DOHH2 (cell line): ENCODE data around the gene PRORP.

Experiments
- H3F3A ChIP-seq: fragments of 200-600 bp; sonication (generic), shearing (Covaris generic); 2 replicates; pipeline ENCODE4 v1.6.0; 2016; ENCODE audit warnings: antibody characterized with exemption, mild to moderate bottlenecking; ENCODE audit not compliant: control insufficient read depth, insufficient read depth
- H3K27ac ChIP-seq: fragments of 200-600 bp; sonication (generic); 2 replicates; pipeline ENCODE4 v1.5.1; 2014; ENCODE audit warnings: low read depth, mild to moderate bottlenecking, low read length, moderate library complexity
- H3K27me3 ChIP-seq: fragments of 200-600 bp; sonication (generic); 2 replicates; pipeline ENCODE4 v1.6.1; 2014; ENCODE audit warnings: mild to moderate bottlenecking, low read length, mixed read lengths; ENCODE audit not compliant: control insufficient read depth
- H3K36me3 ChIP-seq: fragments of 200-600 bp; sonication (generic); 2 replicates; pipeline ENCODE4 v1.6.1; 2014; ENCODE audit warnings: mild to moderate bottlenecking, low read length, moderate library complexity, mixed read lengths; ENCODE audit not compliant: control insufficient read depth
- H3K4me1 ChIP-seq: fragments of 200-600 bp; sonication (generic); 2 replicates; pipeline ENCODE4 v1.6.1; 2014; ENCODE audit warnings: mild to moderate bottlenecking, low read length, mixed read lengths; ENCODE audit not compliant: control insufficient read depth
- H3K4me2 ChIP-seq: fragments of 200-600 bp; sonication (generic); 2 replicates; pipeline ENCODE4 v1.6.0; 2014; ENCODE audit warnings: mild to moderate bottlenecking, low read length, moderate library complexity
- H3K4me3 ChIP-seq: fragments of 200-600 bp; sonication (generic); 2 replicates; pipeline ENCODE4 v1.5.1; 2014; ENCODE audit warnings: mild to moderate bottlenecking, low read length, mixed read lengths
- H3K79me2 ChIP-seq: fragments of 200-600 bp; sonication (generic); 2 replicates; pipeline ENCODE4 v1.6.1; 2014; ENCODE audit warnings: mild to moderate bottlenecking, low read length, mixed read lengths; ENCODE audit not compliant: control insufficient read depth
- H3K9me2 ChIP-seq: fragments of 200-600 bp; sonication (generic); replicated peaks from 2 replicates; pipeline ENCODE4 v1.6.1; 2014; ENCODE audit warnings: mild to moderate bottlenecking, low read length, mixed read lengths; ENCODE audit not compliant: control insufficient read depth
- H3K9me3 ChIP-seq: fragments of 200-600 bp; sonication (generic); 2 replicates; pipeline ENCODE4 v1.6.1; 2014; ENCODE audit warnings: antibody characterized with exemption, low read length, mixed read lengths; ENCODE audit not compliant: control insufficient read depth, insufficient read depth
- H4K20me1 ChIP-seq: fragments of 200-600 bp; sonication (generic); 2 replicates; pipeline ENCODE4 v1.6.0; 2014; ENCODE audit warnings: low read depth, mild to moderate bottlenecking, antibody characterized with exemption, low read length, moderate library complexity; ENCODE audit not compliant: control insufficient read depth, insufficient read depth
- EZH2phosphoT487 ChIP-seq: fragments of 200-600 bp; sonication (generic); IDR thresholded peaks from 2 replicates; pipeline ENCODE4 v1.6.1; 2017; ENCODE audit warnings: borderline replicate concordance, mild to moderate bottlenecking, antibody characterized with exemption, low read length, moderate library complexity, mixed read lengths
- TF ChIP-seq, protein P1 (sequence below): fragments of 200-600 bp; sonication (generic); IDR thresholded peaks from one replicate; pipeline ENCODE4 v1.5.1; 2014; ENCODE audit warnings: antibody characterized with exemption, mild to moderate bottlenecking, low read depth, low read length; ENCODE audit not compliant: poor library complexity, severe bottlenecking

Gene PRORP

DNA sequence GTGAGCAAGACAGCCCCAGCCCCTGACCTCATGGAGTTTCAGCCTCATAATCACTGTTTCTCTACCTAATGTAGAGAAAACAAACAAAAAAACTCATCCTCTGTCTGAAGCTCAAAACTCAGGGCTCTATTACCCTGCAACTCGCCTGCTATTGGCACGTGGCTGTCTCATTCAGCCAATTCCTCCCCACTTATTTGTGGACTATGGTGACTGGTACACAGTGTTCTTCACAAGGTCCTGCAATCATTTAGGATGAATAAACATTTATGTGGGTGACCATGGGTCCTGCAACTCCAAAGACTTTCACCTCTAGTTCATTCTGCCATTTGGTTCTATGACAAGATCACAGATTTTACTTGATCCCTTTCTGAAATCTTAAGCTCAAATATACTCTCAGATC is 5.2 kb upstream of the PRORP start:
- peaks cover 14% of the 10 kb centered on the region for H3K79me2 ChIP-seq
- H3K4me2 ChIP-seq: no peak overlapping the region
- H3K9me3 ChIP-seq: no peaks in the 10 kb centered on the region
- TF ChIP-seq EZH2phosphoT487: no peak
- TF ChIP-seq, protein P1, sequence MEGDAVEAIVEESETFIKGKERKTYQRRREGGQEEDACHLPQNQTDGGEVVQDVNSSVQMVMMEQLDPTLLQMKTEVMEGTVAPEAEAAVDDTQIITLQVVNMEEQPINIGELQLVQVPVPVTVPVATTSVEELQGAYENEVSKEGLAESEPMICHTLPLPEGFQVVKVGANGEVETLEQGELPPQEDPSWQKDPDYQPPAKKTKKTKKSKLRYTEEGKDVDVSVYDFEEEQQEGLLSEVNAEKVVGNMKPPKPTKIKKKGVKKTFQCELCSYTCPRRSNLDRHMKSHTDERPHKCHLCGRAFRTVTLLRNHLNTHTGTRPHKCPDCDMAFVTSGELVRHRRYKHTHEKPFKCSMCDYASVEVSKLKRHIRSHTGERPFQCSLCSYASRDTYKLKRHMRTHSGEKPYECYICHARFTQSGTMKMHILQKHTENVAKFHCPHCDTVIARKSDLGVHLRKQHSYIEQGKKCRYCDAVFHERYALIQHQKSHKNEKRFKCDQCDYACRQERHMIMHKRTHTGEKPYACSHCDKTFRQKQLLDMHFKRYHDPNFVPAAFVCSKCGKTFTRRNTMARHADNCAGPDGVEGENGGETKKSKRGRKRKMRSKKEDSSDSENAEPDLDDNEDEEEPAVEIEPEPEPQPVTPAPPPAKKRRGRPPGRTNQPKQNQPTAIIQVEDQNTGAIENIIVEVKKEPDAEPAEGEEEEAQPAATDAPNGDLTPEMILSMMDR: no peak
- H3K27me3 ChIP-seq: no peaks in the 10 kb centered on the region
- peaks cover 29% of the 10 kb centered on the region for H3K36me3 ChIP-seq
- no peak overlapping the region for H3K27ac ChIP-seq
- peaks cover 3% of the 10 kb centered on the region; the same call in 1 of the 2 replicates for H3F3A ChIP-seq
- peaks cover 8% of the 10 kb centered on the region for H3K4me1 ChIP-seq
- no peaks in the 10 kb centered on the region for H4K20me1 ChIP-seq
- H3K4me3 ChIP-seq: no peak overlapping the region
- H3K9me2 ChIP-seq: no peaks in the 10 kb centered on the region

DNA sequence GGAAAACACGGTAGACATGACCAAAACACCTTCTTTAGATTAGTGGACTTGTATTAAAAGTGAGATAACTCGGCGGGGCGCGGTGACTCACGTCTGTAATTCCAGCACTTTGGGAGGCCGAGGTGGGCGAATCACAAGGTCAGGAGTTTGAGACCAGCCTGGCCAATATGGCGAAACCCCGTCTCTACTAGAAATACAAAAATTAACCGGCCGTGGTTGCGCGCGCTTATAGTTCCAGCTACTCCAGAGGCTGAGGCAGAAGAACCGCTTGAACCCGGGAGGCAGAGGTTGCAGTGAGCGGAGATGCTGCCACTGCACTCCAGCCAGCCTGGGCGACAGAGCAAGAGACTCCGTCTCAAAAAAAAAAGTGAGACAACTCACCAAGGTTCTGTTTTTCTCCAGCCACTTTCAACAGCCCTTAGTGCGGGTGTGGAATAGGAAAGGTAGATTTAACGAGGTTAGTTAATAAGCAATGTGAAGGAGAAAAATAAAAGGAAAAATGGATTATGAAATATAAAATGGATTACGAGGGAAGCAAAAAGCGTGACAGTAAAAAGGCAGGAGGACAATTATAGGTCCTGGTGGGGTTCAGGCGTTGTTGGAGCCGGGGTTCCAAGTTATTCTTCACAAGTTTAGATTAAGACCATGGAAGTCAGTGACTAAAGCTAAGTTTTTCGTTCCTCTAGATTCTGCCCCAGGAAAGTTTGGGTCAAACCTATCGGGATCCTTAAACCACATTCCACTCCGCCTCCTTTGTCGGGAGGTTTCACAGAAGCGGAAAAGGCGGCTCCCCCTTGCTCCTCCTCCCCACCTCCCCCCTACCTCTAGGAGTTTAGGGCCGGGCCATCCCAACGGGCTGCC is 1.1 kb upstream of the PRORP start:
- peak overlapping the region; percentile 91 for H3K4me2 ChIP-seq
- peak overlapping the region; percentile 92 for H3K27ac ChIP-seq
- no peaks in the 10 kb centered on the region for H3K9me2 ChIP-seq
- TF ChIP-seq, protein P1: no peak
- TF ChIP-seq EZH2phosphoT487: no peak
- peaks cover 34% of the 10 kb centered on the region for H3K4me1 ChIP-seq
- H3K4me3 ChIP-seq: peak overlapping the region; percentile 92
- no peaks in the 10 kb centered on the region for H4K20me1 ChIP-seq
- H3K79me2 ChIP-seq: peaks cover 51% of the 10 kb centered on the region
- no peaks in the 10 kb centered on the region for H3K27me3 ChIP-seq
- H3K9me3 ChIP-seq: no peaks in the 10 kb centered on the region
- H3F3A ChIP-seq: peaks cover 3% of the 10 kb centered on the region; the same call in 1 of the 2 replicates
- peaks cover 25% of the 10 kb centered on the region for H3K36me3 ChIP-seq

DNA sequence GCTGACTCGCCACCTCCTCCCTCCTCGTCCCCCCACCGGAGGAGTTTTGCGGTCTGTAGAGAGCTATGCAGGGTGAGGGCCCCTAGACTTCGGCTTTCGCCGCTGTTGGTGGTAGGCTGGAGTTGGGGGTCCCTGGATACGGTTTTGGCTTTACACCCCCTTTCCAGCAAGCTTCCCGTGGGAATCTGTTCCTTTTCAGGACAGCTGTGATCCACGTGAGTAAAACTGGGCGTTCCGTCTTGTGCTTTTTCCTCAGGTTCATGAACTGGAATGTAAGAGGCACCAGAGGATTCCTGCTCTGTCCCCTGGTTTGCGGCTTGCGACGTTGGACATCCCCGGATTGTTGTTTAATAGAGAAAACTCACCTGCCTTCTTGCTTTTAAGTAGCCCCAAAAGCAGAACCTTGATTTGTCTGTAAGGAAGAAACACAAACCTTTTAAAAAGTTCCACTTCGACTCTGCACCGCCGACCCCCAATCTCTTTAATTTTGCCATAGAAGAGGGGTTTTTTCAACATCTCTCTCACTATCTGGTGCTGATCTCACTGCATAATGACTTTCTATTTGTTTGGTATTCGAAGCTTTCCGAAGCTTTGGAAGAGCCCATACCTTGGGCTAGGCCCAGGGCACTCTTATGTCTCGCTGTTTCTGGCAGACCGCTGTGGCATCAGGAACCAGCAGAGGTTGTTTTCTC is 490 bp downstream of the PRORP start:
- H3K9me2 ChIP-seq: no peaks in the 10 kb centered on the region
- no peak for TF ChIP-seq EZH2phosphoT487
- TF ChIP-seq, protein P1: no peak
- peak overlapping the region; percentile 92 for H3K27ac ChIP-seq
- H3F3A ChIP-seq: peaks cover 3% of the 10 kb centered on the region; the same call in 1 of the 2 replicates
- H3K4me1 ChIP-seq: peaks cover 39% of the 10 kb centered on the region
- peaks cover 33% of the 10 kb centered on the region for H3K36me3 ChIP-seq
- H3K9me3 ChIP-seq: no peaks in the 10 kb centered on the region
- peaks cover 61% of the 10 kb centered on the region for H3K79me2 ChIP-seq
- peak overlapping the region; percentile 91 for H3K4me2 ChIP-seq
- peak overlapping the region; percentile 92 for H3K4me3 ChIP-seq
- H4K20me1 ChIP-seq: no peaks in the 10 kb centered on the region
- H3K27me3 ChIP-seq: no peaks in the 10 kb centered on the region
